WTC11 (cell line): ENCODE results near the gene NCKIPSD. TPM values are rescaled to one million over a fixed set of nuclear protein-coding genes. Genes with fewer than 3 reads are reported as not detected.

Experiments used
- ATAC-seq: fragments of 200-7000 bp; cut with Tn5 transposase; 2 replicates; pipeline ENCODE4 v1.10.0; 2021; ENCODE audit warnings: mild to moderate bottlenecking, moderate library complexity
- CTCF ChIA-PET: fragments of 300-600 bp; sonication (Branson Sonifier 250); formaldehyde crosslinking; loops from one replicate; lab custom pipeline; 2021; ENCODE audit warnings: antibody characterized with exemption; lab: Charles Lee
- POLR2A ChIA-PET: fragments of 350-600 bp; sonication (Branson Sonifier 250); formaldehyde crosslinking; loops from one replicate; lab custom pipeline; 2021; ENCODE audit warnings: antibody characterized with exemption; lab: Charles Lee
- DNase-seq: peaks from one replicate; pipeline ENCODE4 v3.0.0; 2021; ENCODE audit warnings: low spot score
- H3K27ac Mint-ChIP-seq: 2 replicates; pipeline ENCODE4 v1.8.0; 2021; ENCODE audit warnings: mixed read lengths
- H3K27me3 Mint-ChIP-seq: 2 replicates; pipeline ENCODE4 v1.8.0; 2021; ENCODE audit warnings: low read depth, mild to moderate bottlenecking, moderate library complexity, mixed read lengths
- H3K36me3 Mint-ChIP-seq: 2 replicates; pipeline ENCODE4 v1.8.0; 2021; ENCODE audit warnings: mixed read lengths
- H3K4me1 Mint-ChIP-seq: 2 replicates; pipeline ENCODE4 v1.8.0; 2022; ENCODE audit warnings: mixed read lengths
- H3K4me3 Mint-ChIP-seq: 2 replicates; pipeline ENCODE4 v1.8.0; 2021; ENCODE audit warnings: mild to moderate bottlenecking, moderate library complexity, mixed read lengths
- H3K9me3 Mint-ChIP-seq: 2 replicates; pipeline ENCODE4 v1.8.0; 2021; ENCODE audit warnings: mixed read lengths
- ATF2 ChIP-seq: sonication (generic); formaldehyde crosslinking; IDR thresholded peaks from 2 replicates; pipeline ENCODE4 v1.8.1; 2022; ENCODE audit warnings: low read depth, missing genetic modification reagents, borderline replicate concordance
- ATF3 ChIP-seq: sonication (generic); formaldehyde crosslinking; conservative IDR thresholded peaks from 2 replicates; pipeline ENCODE4 v1.8.1; 2022; ENCODE audit warnings: mild to moderate bottlenecking, missing genetic modification reagents
- CTCF ChIP-seq: fragments of 200-600 bp; IDR thresholded peaks from 2 replicates; pipeline ENCODE4 v1.8.0; 2022; ENCODE audit warnings: antibody characterized with exemption
- E2F1 ChIP-seq: sonication (generic); formaldehyde crosslinking; IDR thresholded peaks from 2 replicates; pipeline ENCODE4 v1.8.0; 2022; ENCODE audit warnings: mild to moderate bottlenecking, missing genetic modification reagents
- ELF4 ChIP-seq: sonication (generic); formaldehyde crosslinking; IDR thresholded peaks from 2 replicates; pipeline ENCODE4 v1.8.1; 2022; ENCODE audit warnings: low read depth, mild to moderate bottlenecking, moderate library complexity, missing genetic modification reagents
- EMX1 ChIP-seq: fragments of 250-450 bp; sonication (Bioruptor Pico); IDR thresholded peaks from 2 replicates; pipeline ENCODE4 v1.8.0; 2021; ENCODE audit warnings: mild to moderate bottlenecking
- ETV6 ChIP-seq: sonication (generic); formaldehyde crosslinking; IDR thresholded peaks from 2 replicates; pipeline ENCODE4 v1.8.1; 2022; ENCODE audit warnings: mild to moderate bottlenecking, missing genetic modification reagents
- FOXK1 ChIP-seq: sonication (generic); formaldehyde crosslinking; IDR thresholded peaks from 2 replicates; pipeline ENCODE4 v1.8.0; 2022; ENCODE audit warnings: mild to moderate bottlenecking, moderate library complexity, missing genetic modification reagents
- MLX ChIP-seq: sonication (generic); formaldehyde crosslinking; IDR thresholded peaks from 2 replicates; pipeline ENCODE4 v1.8.1; 2023; ENCODE audit warnings: mild to moderate bottlenecking, missing genetic modification reagents, moderate library complexity
- MYBL2 ChIP-seq: sonication (generic); formaldehyde crosslinking; IDR thresholded peaks from 2 replicates; pipeline ENCODE4 v1.8.1; 2023; ENCODE audit warnings: mild to moderate bottlenecking, moderate library complexity, missing genetic modification reagents
- NFE2L1 ChIP-seq: sonication (generic); formaldehyde crosslinking; IDR thresholded peaks from 2 replicates; pipeline ENCODE4 v1.8.1; 2023; ENCODE audit warnings: missing genetic modification reagents
- SOX15 ChIP-seq: fragments of 250-450 bp; sonication (Bioruptor Pico); IDR thresholded peaks from 2 replicates; pipeline ENCODE4 v1.9.0; 2021; ENCODE audit warnings: mild to moderate bottlenecking
- SP1 ChIP-seq: sonication (generic); formaldehyde crosslinking; conservative IDR thresholded peaks from 2 replicates; pipeline ENCODE4 v1.8.1; 2022; ENCODE audit warnings: missing genetic modification reagents
- USF2 ChIP-seq: sonication (generic); formaldehyde crosslinking; IDR thresholded peaks from 2 replicates; pipeline ENCODE4 v1.8.1; 2023; ENCODE audit warnings: mild to moderate bottlenecking, missing genetic modification reagents, moderate library complexity
- ZBTB43 ChIP-seq: sonication (generic); formaldehyde crosslinking; IDR thresholded peaks from 2 replicates; pipeline ENCODE4 v1.8.1; 2023; ENCODE audit warnings: mild to moderate bottlenecking, missing genetic modification reagents
- ZNF232 ChIP-seq: sonication (generic); formaldehyde crosslinking; IDR thresholded peaks from 2 replicates; pipeline ENCODE4 v1.8.0; 2022; ENCODE audit warnings: mild to moderate bottlenecking, missing genetic modification reagents
- ZNF263 ChIP-seq: sonication (generic); formaldehyde crosslinking; IDR thresholded peaks from 2 replicates; pipeline ENCODE4 v1.8.1; 2022; ENCODE audit warnings: low read depth, mild to moderate bottlenecking, moderate library complexity, missing genetic modification reagents
- ZNF425 ChIP-seq: fragments of 250-450 bp; sonication (Bioruptor Pico); conservative IDR thresholded peaks from 2 replicates; pipeline ENCODE4 v1.9.0; 2021; ENCODE audit warnings: mild to moderate bottlenecking
- ZNF532 ChIP-seq: fragments of 250-450 bp; sonication (Bioruptor Pico); IDR thresholded peaks from 2 replicates; pipeline ENCODE4 v1.9.0; 2021; ENCODE audit warnings: mild to moderate bottlenecking, borderline replicate concordance
- ZNF671 ChIP-seq: fragments of 250-450 bp; sonication (Bioruptor Pico); IDR thresholded peaks from 2 replicates; pipeline ENCODE4 v1.8.0; 2021; ENCODE audit warnings: mild to moderate bottlenecking
- total RNA-seq: library from RNA; stranded (reverse); gene quantifications from 3 replicates; pipeline ENCODE4 v1.2.3, GENCODE V29; 2021

NCKIPSD gene
- total RNA-seq, 1 experiment from 2014 or later: 40.1 TPM

GRCh38 chr3:48674505-48674904 is 11.2 kb downstream of the NCKIPSD start:
- CTCF ChIA-PET: interaction anchor here (1.2 to 2.5 kb wide), 3 partner anchors 10 to 39 kb away, joined by 3 to 9 read pairs (median 7); partner anchors contain the start of genes NCKIPSD and SLC26A6
- ATAC-seq (no peak), DNase-seq (no peak)
- POLR2A ChIA-PET: no interaction called here
- H3K27me3 Mint-ChIP-seq: no peaks in the 10 kb centered on the region
- no peak for TF ChIP-seq ATF3 (CRISPR knock-in tag)
- TF ChIP-seq ZBTB43 (CRISPR knock-in tag): no peak
- no peak for TF ChIP-seq NFE2L1 (CRISPR knock-in tag)
- TF ChIP-seq SOX15 (CRISPR knock-in tag): no peak
- TF ChIP-seq MLX: no peak
- no peak for TF ChIP-seq CTCF
- TF ChIP-seq EMX1 (CRISPR knock-in tag): no peak
- no peak for TF ChIP-seq ETV6 (CRISPR knock-in tag)
- TF ChIP-seq FOXK1 (CRISPR knock-in tag): no peak
- no peak for TF ChIP-seq ZNF232
- no peak for TF ChIP-seq MYBL2 (CRISPR knock-in tag)
- H3K9me3 Mint-ChIP-seq: no peaks in the 10 kb centered on the region
- no peaks in the 10 kb centered on the region for H3K4me1 Mint-ChIP-seq
- peaks cover 51% of the 10 kb centered on the region for H3K36me3 Mint-ChIP-seq
- H3K4me3 Mint-ChIP-seq: no peak overlapping the region
- no peak overlapping the region for H3K27ac Mint-ChIP-seq

GRCh38 chr3:48672522-48672921 is 13.2 kb downstream of the NCKIPSD start:
- H3K9me3 Mint-ChIP-seq: 0 out of 2 replicates have a peak, but pooled peaks cover 4% of the 10 kb centered on the region
- POLR2A ChIA-PET: interaction anchor here (0.6 kb wide), 1 partner anchor 487 kb away, joined by 3 read pairs; no protein-coding TSS in a partner anchor
- no peaks in the 10 kb centered on the region for H3K4me1 Mint-ChIP-seq
- H3K27me3 Mint-ChIP-seq: no peaks in the 10 kb centered on the region
- CTCF ChIA-PET: no interaction called here
- H3K27ac Mint-ChIP-seq: no peak overlapping the region
- peaks cover 41% of the 10 kb centered on the region for H3K36me3 Mint-ChIP-seq
- no peak for DNase-seq
- no peak overlapping the region for H3K4me3 Mint-ChIP-seq
- no peak for ATAC-seq
- TF ChIP-seq ZNF671 (CRISPR knock-in tag) (no peak), ZNF263 (CRISPR knock-in tag) (no peak), ZNF532 (CRISPR knock-in tag) (no peak), SP1 (CRISPR knock-in tag) (no peak), E2F1 (no peak), ZNF425 (CRISPR knock-in tag) (no peak), ELF4 (no peak), USF2 (CRISPR knock-in tag) (no peak), ATF2 (no peak)
